Cardiac muscle cell (in vitro differentiated cells and primary cell): ENCODE measurements around the gene TMED8. TPM values are rescaled to one million over a fixed set of nuclear protein-coding genes. Genes with fewer than 3 reads are reported as not detected.

ENCODE experiments used
- DNase-seq, 2 donors: peaks; one replicate each; pipeline versions ENCODE4 v3.0.0 to v3.0.0-alpha.2; 2010 to 2017; ENCODE audit warnings: low read depth in 1 of 2, low spot score in 1 of 2
- H3K27ac ChIP-seq: fragments of 200-600 bp; sonication (generic); 2 replicates; pipeline ENCODE4 v1.5.1; 2016
- H3K27me3 ChIP-seq: fragments of 200-600 bp; sonication (generic); 2 replicates; pipeline ENCODE4 v1.6.0; 2016; ENCODE audit warnings: control low read depth
- H3K36me3 ChIP-seq: fragments of 200-600 bp; sonication (generic); 2 replicates; pipeline ENCODE4 v1.5.1; 2016; ENCODE audit warnings: control low read depth
- H3K4me1 ChIP-seq: fragments of 200-600 bp; sonication (generic); 2 replicates; pipeline ENCODE4 v1.8.1; 2017; ENCODE audit warnings: low read depth, mild to moderate bottlenecking, mixed run types
- H3K4me3 ChIP-seq: fragments of 200-600 bp; sonication (generic); 2 replicates; pipeline ENCODE4 v1.5.1; 2016; ENCODE audit warnings: mild to moderate bottlenecking
- H3K9me3 ChIP-seq: fragments of 200-600 bp; sonication (generic); 2 replicates; pipeline ENCODE4 v1.5.1; 2017; ENCODE audit warnings: low read depth, mild to moderate bottlenecking, control low read depth
- CTCF ChIP-seq: IDR thresholded peaks from 2 replicates; pipeline ENCODE4 v1.5.1; 2012; ENCODE audit warnings: low read depth, mild to moderate bottlenecking, low read length
- polyA plus RNA-seq: library from polyadenylated mRNA; unstranded; fragments of >200 nt; fragmentation: Nextera tagmentation; extraction: Ambion mirVana; gene quantifications from 2 replicates; pipeline ENCODE4 v1.2.1, GENCODE V29; 2016
- total RNA-seq: library from RNA; depleted of rRNA; stranded (reverse); fragments of >200 nt; gene quantifications from 2 replicates; pipeline ENCODE4 v1.2.3, GENCODE V29; 2016

The TMED8 gene
- total and polyA plus RNA-seq, 2 experiments from 2014 or later, result 3.4 to 8.9 TPM

GRCh38 chr14:77303417-77304156, 73.3 kb downstream of the TMED8 start:
- Histone ChIP-seq H3K27me3 (no peaks in the 10 kb centered on the region), H3K9me3 (no peaks in the 10 kb centered on the region), H3K4me1 (peaks cover 3% of the 10 kb centered on the region), H3K27ac (no peak overlapping the region), H3K36me3 (peaks cover 10% of the 10 kb centered on the region), H3K4me3 (no peak overlapping the region)
- DNase-seq, result peak in 1 of 2 donors; percentile 85
- TF ChIP-seq CTCF, result no peak

GRCh38 chr14:77302926-77303325, 74.0 kb downstream of the TMED8 start:
- DNase-seq, result peak in 1 of 2 donors; percentile 16
- Histone ChIP-seq H3K27ac (no peak overlapping the region), H3K36me3 (peaks cover 17% of the 10 kb centered on the region), H3K4me3 (no peak overlapping the region), H3K4me1 (peaks cover 3% of the 10 kb centered on the region), H3K27me3 (no peaks in the 10 kb centered on the region), H3K9me3 (no peaks in the 10 kb centered on the region)
- no peak for TF ChIP-seq CTCF

GRCh38 chr14:77301103-77301502, 75.8 kb downstream of the TMED8 start:
- DNase-seq, result peak; percentile 85 to 89
- H3K27ac ChIP-seq, result no peak overlapping the region
- peaks cover 3% of the 10 kb centered on the region for H3K4me1 ChIP-seq
- H3K9me3 ChIP-seq, result no peaks in the 10 kb centered on the region
- H3K36me3 ChIP-seq, result peaks cover 20% of the 10 kb centered on the region
- no peak overlapping the region for H3K4me3 ChIP-seq
- H3K27me3 ChIP-seq, result no peaks in the 10 kb centered on the region
- peak; percentile 94 for TF ChIP-seq CTCF

GRCh38 chr14:77299771-77300170, 77.1 kb downstream of the TMED8 start:
- Histone ChIP-seq H3K27me3 (no peaks in the 10 kb centered on the region), H3K27ac (no peak overlapping the region), H3K36me3 (peaks cover 17% of the 10 kb centered on the region), H3K4me1 (peaks cover 3% of the 10 kb centered on the region), H3K9me3 (no peaks in the 10 kb centered on the region), H3K4me3 (no peak overlapping the region)
- no peak for DNase-seq
- no peak for TF ChIP-seq CTCF

GRCh38 chr14:77296906-77297305, 80.0 kb downstream of the TMED8 start:
- DNase-seq, result no peak
- Histone ChIP-seq H3K36me3 (peaks cover 17% of the 10 kb centered on the region), H3K4me1 (peaks cover 3% of the 10 kb centered on the region), H3K4me3 (no peak overlapping the region), H3K9me3 (no peaks in the 10 kb centered on the region), H3K27ac (no peak overlapping the region), H3K27me3 (no peaks in the 10 kb centered on the region)
- TF ChIP-seq CTCF, result no peak
